DND-41 (cell line): Measurements from ENCODE around the gene GATA3.

Experiments used
- ATAC-seq: fragments of 200-7000 bp; cut with Tn5 transposase; 3 replicates; pipeline ENCODE4 v1.9.1; 2021; ENCODE audit warnings: low read depth; ENCODE audit not compliant: insufficient read depth
- DNase-seq: peaks from one replicate; pipeline ENCODE4 v3.0.0-alpha.2; 2020
- H2AFZ ChIP-seq: 2 replicates; pipeline ENCODE4 v1.6.0; 2012; ENCODE audit warnings: low read depth, low read length
- H3K27ac ChIP-seq: 2 replicates; pipeline ENCODE4 v1.5.1; 2012; ENCODE audit warnings: low read length, inconsistent platforms
- H3K27me3 ChIP-seq: fragments of 200-600 bp; sonication (generic); 2 replicates; pipeline ENCODE4 v1.6.0; 2012; ENCODE audit warnings: low read length, mild to moderate bottlenecking, inconsistent platforms; ENCODE audit not compliant: insufficient read depth, poor library complexity
- H3K36me3 ChIP-seq: 2 replicates; pipeline ENCODE4 v1.5.1; 2012; ENCODE audit warnings: low read length, inconsistent platforms; ENCODE audit not compliant: insufficient read depth
- H3K4me1 ChIP-seq: 2 replicates; pipeline ENCODE4 v1.5.1; 2012; ENCODE audit warnings: mild to moderate bottlenecking, low read length; ENCODE audit not compliant: insufficient read depth
- H3K4me2 ChIP-seq: 2 replicates; pipeline ENCODE4 v1.6.0; 2012; ENCODE audit warnings: mild to moderate bottlenecking, moderate library complexity, low read length, inconsistent platforms; ENCODE audit not compliant: insufficient read depth
- H3K4me3 ChIP-seq, 2 experiments: fragments of 200-600 bp in 1 of 2; shearing (Covaris generic) in 1 of 2; 2 replicates each; pipeline ENCODE4 v1.5.1; 2012 to 2016; ENCODE audit warnings: inconsistent platforms in 2 of 2, low read length in 2 of 2, mild to moderate bottlenecking in 2 of 2, low read depth in 1 of 2, moderate library complexity in 1 of 2
- H3K79me2 ChIP-seq: 2 replicates; pipeline ENCODE4 v1.6.0; 2012; ENCODE audit warnings: low read length, inconsistent platforms; ENCODE audit not compliant: insufficient read depth
- H3K9ac ChIP-seq: 2 replicates; pipeline ENCODE4 v1.6.0; 2012; ENCODE audit warnings: low read depth, mild to moderate bottlenecking, inconsistent platforms, low read length, moderate library complexity
- H3K9me3 ChIP-seq: 2 replicates; pipeline ENCODE4 v1.5.1; 2012; ENCODE audit warnings: low read length, moderate library complexity, mild to moderate bottlenecking, inconsistent platforms; ENCODE audit not compliant: insufficient read depth, severe bottlenecking
- H4K20me1 ChIP-seq: 2 replicates; pipeline ENCODE4 v1.6.0; 2012; ENCODE audit warnings: low read length; ENCODE audit not compliant: insufficient read depth
- CTCF ChIP-seq: IDR thresholded peaks from 2 replicates; pipeline ENCODE4 v1.5.1; 2012; ENCODE audit warnings: borderline replicate concordance, low read length, moderate library complexity, mild to moderate bottlenecking; ENCODE audit not compliant: poor library complexity, severe bottlenecking; ENCODE audit errors: extremely low read depth
- EZH2 ChIP-seq: IDR thresholded peaks from 3 replicates; pipeline ENCODE4 v1.6.1; 2012; ENCODE audit warnings: borderline replicate concordance, low read depth, mild to moderate bottlenecking, moderate library complexity, low read length, inconsistent platforms; ENCODE audit not compliant: severe bottlenecking

Gene GATA3

DNA sequence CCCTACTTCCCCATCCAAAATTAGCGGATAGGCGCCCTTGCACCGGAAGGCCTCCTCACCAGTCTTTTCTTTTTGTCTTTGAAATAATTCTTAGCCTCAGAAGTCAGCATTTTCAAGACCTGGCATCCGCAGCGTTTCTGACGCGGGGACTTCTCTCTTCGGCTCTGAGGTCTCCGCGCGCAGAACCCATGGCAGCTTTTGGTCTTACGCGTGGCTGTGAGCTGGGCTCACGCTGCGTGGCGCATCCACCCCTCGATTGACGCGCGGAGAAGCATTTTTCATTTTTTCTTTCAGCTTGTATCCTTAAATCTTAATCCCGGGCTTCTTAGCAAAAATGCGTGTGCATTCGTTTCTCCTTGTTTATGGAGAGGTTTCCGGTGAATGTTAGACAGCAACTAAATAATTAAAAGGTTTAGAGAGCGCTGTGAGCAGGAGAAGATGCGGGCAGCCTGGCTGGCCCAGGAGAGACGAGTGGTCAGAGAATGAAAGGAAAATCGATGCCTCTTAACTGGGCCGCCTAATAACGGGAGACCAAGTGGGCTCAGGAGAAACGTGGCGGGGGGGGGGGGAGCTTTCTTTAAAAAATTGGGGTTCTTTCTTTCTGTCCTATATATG, 2.0 kb upstream of the GATA3 start:
- no peaks in the 10 kb centered on the region for H3K9me3 ChIP-seq
- H3K27ac ChIP-seq, result no peak overlapping the region
- H3K4me2 ChIP-seq, result 0 out of 2 replicates have a peak overlapping the region, but pooled peaks have one; percentile 70
- no peak overlapping the region for H3K9ac ChIP-seq
- no peak for DNase-seq
- TF ChIP-seq EZH2 (no peak), CTCF (no peak)
- peaks cover 38% of the 10 kb centered on the region for H3K79me2 ChIP-seq
- no peak for ATAC-seq
- H2AFZ ChIP-seq, result no peak overlapping the region; the same call in 1 of the 2 replicates
- H3K4me3 ChIP-seq, result no peak overlapping the region
- peaks cover 10% of the 10 kb centered on the region for H3K4me1 ChIP-seq
- H3K27me3 ChIP-seq, result no peaks in the 10 kb centered on the region
- H3K36me3 ChIP-seq, result peaks cover 23% of the 10 kb centered on the region; the same call in 1 of the 2 replicates
- H4K20me1 ChIP-seq, result peaks cover 8% of the 10 kb centered on the region

- no peaks in the 10 kb centered on the region for H3K9me3 ChIP-seq
- H3K4me1 ChIP-seq, result peaks cover 16% of the 10 kb centered on the region
- H3K36me3 ChIP-seq, result peaks cover 28% of the 10 kb centered on the region
- H3K9ac ChIP-seq, result peak overlapping the region; percentile 94
- TF ChIP-seq EZH2, result no peak
- TF ChIP-seq CTCF, result peak; percentile 93
- peak overlapping the region; percentile 44 for H2AFZ ChIP-seq
- DNase-seq, result no peak
- peak overlapping the region; percentile 70 for H3K4me2 ChIP-seq
- no peak for ATAC-seq
- peak overlapping the region; percentile 15; the same call in 1 of the 2 replicates for H3K27ac ChIP-seq
- H3K79me2 ChIP-seq, result peaks cover 44% of the 10 kb centered on the region
- peaks cover 14% of the 10 kb centered on the region for H4K20me1 ChIP-seq
- no peaks in the 10 kb centered on the region for H3K27me3 ChIP-seq
- peak overlapping the region in 1 of 2 experiments; percentile 46; a peak in 2 of 4 replicates for H3K4me3 ChIP-seq
These were observed 1.5 kb upstream of the GATA3 start for GRCh38 chr10:8052956-8053445.

DNA sequence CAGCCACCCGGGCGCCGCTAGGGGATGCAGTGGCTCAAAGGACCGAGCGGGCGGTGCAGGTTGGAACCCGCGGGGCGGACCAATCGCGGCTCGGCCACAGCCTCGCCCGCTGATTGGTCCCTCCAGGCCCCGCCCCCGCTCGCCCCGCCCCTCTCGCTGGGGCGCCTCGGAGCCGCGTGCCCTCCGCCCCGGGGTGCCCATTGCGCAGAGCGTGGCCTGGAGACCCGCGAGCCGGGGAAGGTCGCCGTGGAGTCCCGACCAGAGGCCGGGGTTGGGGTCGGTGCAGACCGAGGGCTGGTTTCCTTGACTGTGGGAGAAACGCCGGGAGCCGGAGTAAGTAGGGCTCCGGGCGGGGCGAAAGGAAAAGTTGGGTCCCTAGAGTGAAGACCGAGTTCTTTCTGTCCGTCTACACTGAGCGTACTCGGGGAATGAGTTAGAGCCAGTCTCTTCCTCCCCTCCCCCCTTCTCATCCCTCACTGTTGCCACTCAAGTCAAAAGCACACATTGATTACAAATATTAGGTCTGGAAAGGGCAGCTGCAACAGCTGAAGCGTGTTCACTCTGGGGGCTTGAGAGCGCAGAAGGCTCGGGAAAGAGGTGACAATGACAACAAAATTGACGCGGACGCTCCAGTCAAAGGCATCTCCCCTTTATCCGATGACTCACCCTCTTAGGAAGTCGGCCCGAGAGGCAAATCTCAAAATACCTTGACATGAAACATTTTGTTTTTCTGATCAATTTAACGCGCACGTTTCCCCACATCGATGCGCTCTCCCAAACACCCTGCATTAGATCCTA, 843 bp upstream of the GATA3 start:
- peak overlapping the region; percentile 74 for H3K27ac ChIP-seq
- peak overlapping the region; percentile 70 for H3K4me2 ChIP-seq
- peak overlapping the region; percentile 32 to 65; a peak in 3 of 4 replicates for H3K4me3 ChIP-seq
- H3K36me3 ChIP-seq, result peaks cover 35% of the 10 kb centered on the region
- ATAC-seq (peak; percentile 77), DNase-seq (peak; percentile 92)
- H3K4me1 ChIP-seq, result peaks cover 22% of the 10 kb centered on the region
- H4K20me1 ChIP-seq, result peaks cover 18% of the 10 kb centered on the region
- no peak for TF ChIP-seq CTCF
- no peak for TF ChIP-seq EZH2
- H3K27me3 ChIP-seq, result no peaks in the 10 kb centered on the region
- H2AFZ ChIP-seq, result peak overlapping the region; percentile 57
- H3K9ac ChIP-seq, result peak overlapping the region; percentile 94
- H3K79me2 ChIP-seq, result peaks cover 50% of the 10 kb centered on the region
- H3K9me3 ChIP-seq, result no peaks in the 10 kb centered on the region
